GM23338 (cell line): ENCODE results near the gene MINDY4. TPM values are rescaled to one million over a fixed set of nuclear protein-coding genes. Genes with fewer than 3 reads are reported as not detected.

ENCODE experiments used
- ATAC-seq: fragments of 200-7000 bp; cut with Tn5 transposase; 3 replicates; pipeline ENCODE4 v1.9.1; 2020
- DNase-seq: peaks from one replicate; pipeline ENCODE4 v3.0.0-alpha.2; 2015; ENCODE audit warnings: low spot score
- H2AFZ ChIP-seq: fragments of 200-600 bp; sonication (generic); 2 replicates; pipeline ENCODE4 v1.8.0; 2016; ENCODE audit warnings: antibody characterized with exemption, mild to moderate bottlenecking, moderate library complexity
- H3F3A ChIP-seq: fragments of 200-600 bp; sonication (generic); replicated peaks from 2 replicates; pipeline ENCODE4 v1.8.0; 2017; ENCODE audit warnings: antibody characterized with exemption, mixed run types, low read depth
- H3K27ac ChIP-seq: fragments of 200-600 bp; sonication (generic); 2 replicates; pipeline ENCODE4 v1.6.1; 2016; ENCODE audit warnings: low read depth
- H3K27me3 ChIP-seq: fragments of 200-600 bp; sonication (generic); 2 replicates; pipeline ENCODE4 v1.8.0; 2016; ENCODE audit warnings: mild to moderate bottlenecking, mixed run types, moderate library complexity; ENCODE audit not compliant: insufficient read depth
- H3K36me3 ChIP-seq: fragments of 200-600 bp; sonication (generic); 2 replicates; pipeline ENCODE4 v1.8.0; 2016; ENCODE audit warnings: mild to moderate bottlenecking; ENCODE audit not compliant: insufficient read depth
- H3K4me1 ChIP-seq: fragments of 200-600 bp; sonication (generic); 2 replicates; pipeline ENCODE4 v1.8.0; 2016; ENCODE audit warnings: mild to moderate bottlenecking, moderate library complexity; ENCODE audit not compliant: insufficient read depth
- H3K4me2 ChIP-seq: fragments of 200-600 bp; sonication (generic); 2 replicates; pipeline ENCODE4 v1.7.1; 2017; ENCODE audit warnings: mixed run types
- H3K4me3 ChIP-seq: fragments of 200-600 bp; sonication (generic); 2 replicates; pipeline ENCODE4 v1.6.1; 2016; ENCODE audit warnings: mixed run types
- H3K79me2 ChIP-seq: fragments of 200-600 bp; sonication (generic); replicated peaks from 2 replicates; pipeline ENCODE4 v1.8.0; 2017; ENCODE audit warnings: mild to moderate bottlenecking; ENCODE audit not compliant: insufficient read depth
- H3K9me2 ChIP-seq: fragments of 200-600 bp; sonication (generic); 2 replicates; pipeline ENCODE4 v1.8.0; 2017; ENCODE audit not compliant: insufficient read depth
- H4K20me1 ChIP-seq: fragments of 200-600 bp; sonication (generic); replicated peaks from 2 replicates; pipeline ENCODE4 v1.8.0; 2017; ENCODE audit warnings: mild to moderate bottlenecking; ENCODE audit not compliant: insufficient read depth
- H3K27ac Mint-ChIP-seq: 2 replicates; pipeline ENCODE4 v1.8.0; 2020; ENCODE audit warnings: inconsistent platforms, mild to moderate bottlenecking, moderate library complexity, mixed read lengths
- H3K27me3 Mint-ChIP-seq: 3 replicates; pipeline ENCODE4 v1.8.0; 2022; ENCODE audit warnings: low read depth, mild to moderate bottlenecking, moderate library complexity, mixed read lengths, inconsistent platforms; ENCODE audit not compliant: insufficient read depth, poor library complexity
- H3K36me3 Mint-ChIP-seq: 3 replicates; pipeline ENCODE4 v1.8.0; 2021; ENCODE audit warnings: low read depth, mild to moderate bottlenecking, inconsistent platforms, moderate library complexity, mixed read lengths
- H3K4me1 Mint-ChIP-seq: 3 replicates; pipeline ENCODE4 v1.8.0; 2020; ENCODE audit warnings: mild to moderate bottlenecking, inconsistent platforms, mixed read lengths
- H3K4me3 Mint-ChIP-seq: 3 replicates; pipeline ENCODE4 v1.8.0; 2021; ENCODE audit warnings: moderate library complexity, mild to moderate bottlenecking, inconsistent platforms, mixed read lengths
- H3K9me3 Mint-ChIP-seq: 3 replicates; pipeline ENCODE4 v1.8.0; 2020; ENCODE audit warnings: moderate library complexity, mild to moderate bottlenecking, inconsistent platforms, mixed read lengths
- EZH2 ChIP-seq: fragments of 200-600 bp; sonication (generic); IDR thresholded peaks from one replicate; pipeline ENCODE4 v1.8.0; 2017; ENCODE audit warnings: antibody characterized with exemption, mild to moderate bottlenecking, low read depth; ENCODE audit not compliant: unreplicated experiment
- EZH2phosphoT487 ChIP-seq: fragments of 200-600 bp; sonication (generic); IDR thresholded peaks from one replicate; pipeline ENCODE4 v1.8.1; 2018; ENCODE audit warnings: antibody characterized with exemption; ENCODE audit not compliant: unreplicated experiment
- JUNB ChIP-seq: IDR thresholded peaks from one replicate; pipeline ENCODE4 v1.6.1; 2016; ENCODE audit warnings: antibody characterized with exemption; ENCODE audit not compliant: unreplicated experiment
- POLR2AphosphoS5 ChIP-seq: IDR thresholded peaks from 2 replicates; pipeline ENCODE4 v1.6.1; 2016; ENCODE audit warnings: antibody characterized with exemption, low read depth
- REST ChIP-seq: IDR thresholded peaks from one replicate; pipeline ENCODE4 v1.6.1; 2018; ENCODE audit warnings: antibody characterized with exemption; ENCODE audit not compliant: unreplicated experiment
- STAT1 ChIP-seq: IDR thresholded peaks from one replicate; pipeline ENCODE4 v1.6.1; 2016; ENCODE audit warnings: antibody characterized with exemption; ENCODE audit not compliant: unreplicated experiment
- ZNF114 ChIP-seq: fragments of 250-450 bp; sonication (Bioruptor Pico); IDR thresholded peaks from 2 replicates; pipeline ENCODE4 v1.5.0; 2020; ENCODE audit warnings: mild to moderate bottlenecking, moderate library complexity
- ZNF462 ChIP-seq: fragments of 250-450 bp; sonication (Bioruptor Pico); IDR thresholded peaks from 2 replicates; pipeline ENCODE4 v1.5.0; 2020; ENCODE audit warnings: mild to moderate bottlenecking, moderate library complexity
- polyA plus RNA-seq: library from polyadenylated mRNA; unstranded; fragments of >200 nt; fragmentation: Nextera tagmentation; extraction: Ambion mirVana; gene quantifications from 2 replicates; pipeline ENCODE4 v1.2.1, GENCODE V29; 2016
- total RNA-seq: library from RNA; depleted of rRNA; stranded (reverse); fragments of >200 nt; shearing (Covaris generic); gene quantifications from 2 replicates; pipeline ENCODE4 v1.2.3, GENCODE V29; 2014

Gene MINDY4
- total and polyA plus RNA-seq, 2 experiments from 2014 or later = 1.7 to 4.4 TPM

- TF ChIP-seq POLR2AphosphoS5 (no peak), ZNF114 (CRISPR knock-in tag) (no peak), JUNB (no peak), EZH2phosphoT487 (no peak), STAT1 (no peak), REST (no peak), EZH2 (no peak)
These were observed 21.2 kb upstream of the MINDY4 start (continued) for GRCh38 chr7:30750010-30750409.

GRCh38 chr7:30750683-30751650 lies 20.2 kb upstream of the MINDY4 start:
- Histone ChIP-seq H3K9me2 (peaks cover 11% of the 10 kb centered on the region; the same call in 1 of the 2 replicates), H3K4me2 (no peak overlapping the region), H3K4me3 (no peak overlapping the region), H2AFZ (no peak overlapping the region), H4K20me1 (no peaks in the 10 kb centered on the region), H3K79me2 (no peaks in the 10 kb centered on the region), H3K4me1 (no peaks in the 10 kb centered on the region), H3K36me3 (no peaks in the 10 kb centered on the region), H3F3A (no peaks in the 10 kb centered on the region), H3K27ac (no peak overlapping the region), H3K27me3 (no peaks in the 10 kb centered on the region)
- Mint-ChIP-seq H3K36me3 (no peaks in the 10 kb centered on the region; the same call in 2 of the 3 replicates), H3K4me1 (no peaks in the 10 kb centered on the region), H3K27me3 (peaks cover 3% of the 10 kb centered on the region), H3K4me3 (no peak overlapping the region), H3K9me3 (no peaks in the 10 kb centered on the region), H3K27ac (no peak overlapping the region)
- no peak for ATAC-seq
- DNase-seq = no peak
- TF ChIP-seq EZH2 (no peak), ZNF462 (no peak), STAT1 (no peak), REST (no peak)
